Parathyroid adenoma (tissue), 2 donors: ENCODE results near the gene ZNF862.
A peak's percentile ranks its signal among the peaks of the same experiment; 100 is the strongest.

Source experiments
- H2AFZ ChIP-seq: fragments of 300-600 bp; sonication (generic); one replicate; pipeline ENCODE4 v1.7.0; 2017; ENCODE audit warnings: antibody characterized with exemption, mild to moderate bottlenecking
- H3K27ac ChIP-seq: fragments of 300-600 bp; sonication (generic); one replicate; pipeline ENCODE4 v1.7.0; 2017
- H3K27me3 ChIP-seq: fragments of 300-600 bp; sonication (generic); one replicate; pipeline ENCODE4 v1.7.0; 2017; ENCODE audit warnings: low read length; ENCODE audit not compliant: control insufficient read depth, insufficient read depth
- H3K36me3 ChIP-seq: fragments of 300-600 bp; sonication (generic); one replicate; pipeline ENCODE4 v1.7.0; 2017; ENCODE audit warnings: low read length; ENCODE audit not compliant: control insufficient read depth, insufficient read depth
- H3K4me1 ChIP-seq: fragments of 300-600 bp; sonication (generic); one replicate; pipeline ENCODE4 v1.7.0; 2017; ENCODE audit warnings: control low read depth
- H3K4me2 ChIP-seq: fragments of 300-600 bp; sonication (generic); one replicate; pipeline ENCODE4 v1.7.0; 2017; ENCODE audit warnings: low read length
- H3K4me3 ChIP-seq: fragments of 300-600 bp; sonication (generic); one replicate; pipeline ENCODE4 v1.7.0; 2017; ENCODE audit warnings: low read depth, low read length
- H3K79me2 ChIP-seq: fragments of 300-600 bp; sonication (generic); one replicate; pipeline ENCODE4 v1.7.0; 2017; ENCODE audit warnings: control low read depth
- H3K9ac ChIP-seq: fragments of 300-600 bp; sonication (generic); one replicate; pipeline ENCODE4 v1.7.0; 2017; ENCODE audit warnings: mild to moderate bottlenecking
- H3K9me3 ChIP-seq: fragments of 300-600 bp; sonication (generic); one replicate; pipeline ENCODE4 v1.7.0; 2017; ENCODE audit warnings: low read length; ENCODE audit not compliant: control insufficient read depth
- CTCF ChIP-seq: fragments of 300-600 bp; sonication (generic); IDR thresholded peaks from one replicate; pipeline ENCODE4 v1.7.0; 2017; ENCODE audit warnings: antibody characterized with exemption, mild to moderate bottlenecking
- donor health status: primary hyperparathyroidism.

Gene ZNF862

GRCh38 chr7:149833495-149834130, 4.6 kb upstream of the ZNF862 start:
- no peak overlapping the region for H3K4me2 ChIP-seq
- no peak overlapping the region for H3K27ac ChIP-seq
- no peaks in the 10 kb centered on the region for H3K36me3 ChIP-seq
- no peaks in the 10 kb centered on the region for H3K27me3 ChIP-seq
- H2AFZ ChIP-seq = no peak overlapping the region
- no peak overlapping the region for H3K9ac ChIP-seq
- H3K4me3 ChIP-seq = no peak overlapping the region
- no peaks in the 10 kb centered on the region for H3K79me2 ChIP-seq
- no peaks in the 10 kb centered on the region for H3K9me3 ChIP-seq
- no peak for TF ChIP-seq CTCF
- H3K4me1 ChIP-seq = peaks cover 3% of the 10 kb centered on the region

GRCh38 chr7:149834601-149835000, 3.6 kb upstream of the ZNF862 start:
- Histone ChIP-seq H3K4me3 (no peak overlapping the region), H3K4me1 (peaks cover 10% of the 10 kb centered on the region), H3K9me3 (no peaks in the 10 kb centered on the region), H3K4me2 (no peak overlapping the region), H2AFZ (no peak overlapping the region), H3K79me2 (peaks cover 3% of the 10 kb centered on the region), H3K27me3 (no peaks in the 10 kb centered on the region), H3K9ac (no peak overlapping the region), H3K27ac (no peak overlapping the region), H3K36me3 (no peaks in the 10 kb centered on the region)
- no peak for TF ChIP-seq CTCF

GRCh38 chr7:149836434-149836833, 1.7 kb upstream of the ZNF862 start:
- Histone ChIP-seq H3K36me3 (no peaks in the 10 kb centered on the region), H3K4me3 (no peak overlapping the region), H3K27ac (no peak overlapping the region), H3K79me2 (peaks cover 3% of the 10 kb centered on the region), H2AFZ (no peak overlapping the region), H3K9ac (no peak overlapping the region), H3K9me3 (no peaks in the 10 kb centered on the region), H3K4me1 (peaks cover 10% of the 10 kb centered on the region), H3K4me2 (no peak overlapping the region), H3K27me3 (no peaks in the 10 kb centered on the region)
- no peak for TF ChIP-seq CTCF

GRCh38 chr7:149837564-149838223, 481 bp upstream of the ZNF862 start:
- no peaks in the 10 kb centered on the region for H3K36me3 ChIP-seq
- H3K9ac ChIP-seq = no peak overlapping the region
- peak overlapping the region; percentile 84 for H3K4me2 ChIP-seq
- peaks cover 3% of the 10 kb centered on the region for H3K79me2 ChIP-seq
- no peaks in the 10 kb centered on the region for H3K9me3 ChIP-seq
- H3K4me1 ChIP-seq = peaks cover 15% of the 10 kb centered on the region
- H3K27ac ChIP-seq = peak overlapping the region; percentile 52
- H2AFZ ChIP-seq = peak overlapping the region; percentile 84
- TF ChIP-seq CTCF = no peak
- no peaks in the 10 kb centered on the region for H3K27me3 ChIP-seq
- peak overlapping the region; percentile 90 for H3K4me3 ChIP-seq
